Pancreas (tissue), 10 donors: Measurements from ENCODE around the gene UGT3A1. TPM values are rescaled to one million over a fixed set of nuclear protein-coding genes. Genes with fewer than 3 reads are reported as not detected.
"Not testable (repeated sequence)": the region's sequence is repeated elsewhere in the genome, so short reads cannot be mapped to it uniquely, and the experiment has no call there.

Experiments used
- ATAC-seq, 4 donors: fragments of 200-7000 bp; cut with Tn5 transposase; one replicate each; pipeline versions ENCODE4 v1.8.0 to v1.9.1; 2020; ENCODE audit warnings: mild to moderate bottlenecking in 4 of 4, moderate library complexity in 4 of 4
- DNase-seq, 6 donors: peaks; one replicate each; pipeline ENCODE4 v3.0.0-alpha.2; 2020
- FAIRE-seq: peaks from 2 replicates; lab custom pipeline; 2012; peaks lifted over from hg19 to GRCh38; lab: Jason Lieb, UNC
- H3K27ac ChIP-seq, 4 donors: fragments of 200-600 bp; sonication (generic); 1 replicate in 3 of 4; 2 replicates in 1 of 4; pipeline versions ENCODE4 v1.5.0 to v1.8.0; 2020
- H3K27me3 ChIP-seq, 4 donors: fragments of 200-600 bp; one replicate each; pipeline ENCODE4 v1.8.0; 2021
- H3K36me3 ChIP-seq, 3 donors: fragments of 200-600 bp; sonication (generic) in 1 of 3; one replicate each; pipeline versions ENCODE4 v1.5.0 to v1.8.0; 2020 to 2021
- H3K4me1 ChIP-seq, 3 donors: fragments of 200-600 bp; one replicate each; pipeline ENCODE4 v1.8.0; 2021
- H3K4me3 ChIP-seq, 4 donors: fragments of 200-600 bp; sonication (generic) in 2 of 4; one replicate each; pipeline versions ENCODE4 v1.5.0 to v1.8.0; 2020 to 2021
- H3K9me3 ChIP-seq, 4 donors: fragments of 200-600 bp; one replicate each; pipeline ENCODE4 v1.8.0; 2021
- WGBS, 2 donors: extraction: QIAGEN DNeasy Blood & Tissue Kit; methylation state at CpG; one replicate each; pipeline ENCODE4 v1.1.7; 2013; 5-methylcytosine and 5-hydroxymethylcytosine counted together
- intact Hi-C, 3 donors: fragments of 100-400 bp; cut with DNase I; formaldehyde crosslinking; loops; one replicate each; pipeline versions ENCODE4 v1.11.1 to v1.14.2; 2022
- polyA plus RNA-seq, 2 donors: library from polyadenylated mRNA; stranded (reverse); fragments of 200-250 nt; gene quantifications; one replicate each; pipeline ENCODE4 v1.2.3, GENCODE V29; 2013
- total RNA-seq, 6 donors: library from RNA; stranded (reverse); fragmentation: NEBNext Ultra II Directional in 4 of 6; extraction: Animal tissue kit (Norgen Biotek cat#: 25700) in 4 of 6; gene quantifications; one replicate each; pipeline versions ENCODE4 v1.2.1 to v1.2.4, GENCODE V29; 2021 to 2023
- TF ChIP-seq, protein P1 (sequence below), 4 donors: fragments of 200-600 bp; sonication (generic) in 3 of 4; IDR thresholded peaks; one replicate each; pipeline versions ENCODE4 v1.5.0 to v1.8.0; 2021; ENCODE audit warnings: antibody characterized with exemption in 4 of 4
- donor health status: healthy with polysubstance abuse.
- donor health status: DM: no; HTN: no; CAD: no; lungs with moderate emphysema.
- donor health status: DM: no; HTN: no; CAD: no.
- donor health status: control.
- donor health status: control.
- donor health status: Bipolar disorder and iron deficiency.
- donor health status: DM: yes; HTN: yes; CAD: no.
- donor health status: DM: no; HTN: no; CAD: no.
- donor health status: DM: no; HTN: no; CAD: no.
- donor health status: DM: yes; HTN: yes; CAD: no.

Gene UGT3A1
- total and polyA plus RNA-seq, 8 donors: not detected

DNA sequence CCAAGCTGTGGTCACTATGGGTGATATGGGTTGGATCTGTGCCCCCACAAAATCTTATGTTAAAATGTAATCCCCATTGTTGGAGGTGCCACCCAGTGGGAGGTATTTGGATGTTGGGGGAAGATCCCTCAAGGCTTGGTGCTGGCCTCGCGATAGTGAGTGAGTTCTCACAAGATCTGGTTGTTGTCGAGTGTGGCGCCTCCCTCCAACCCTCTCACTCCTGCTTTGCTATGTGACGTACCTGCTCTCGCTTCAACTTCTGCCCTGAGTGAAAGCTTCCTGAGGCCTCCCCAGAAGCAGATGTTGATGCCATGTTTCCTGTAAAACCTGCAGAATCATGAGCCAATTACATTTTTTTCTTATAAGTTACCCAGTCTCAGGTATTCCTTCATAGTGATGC lies 40.0 kb upstream of the UGT3A1 start:
- FAIRE-seq: no peak
- TF ChIP-seq, protein P1, sequence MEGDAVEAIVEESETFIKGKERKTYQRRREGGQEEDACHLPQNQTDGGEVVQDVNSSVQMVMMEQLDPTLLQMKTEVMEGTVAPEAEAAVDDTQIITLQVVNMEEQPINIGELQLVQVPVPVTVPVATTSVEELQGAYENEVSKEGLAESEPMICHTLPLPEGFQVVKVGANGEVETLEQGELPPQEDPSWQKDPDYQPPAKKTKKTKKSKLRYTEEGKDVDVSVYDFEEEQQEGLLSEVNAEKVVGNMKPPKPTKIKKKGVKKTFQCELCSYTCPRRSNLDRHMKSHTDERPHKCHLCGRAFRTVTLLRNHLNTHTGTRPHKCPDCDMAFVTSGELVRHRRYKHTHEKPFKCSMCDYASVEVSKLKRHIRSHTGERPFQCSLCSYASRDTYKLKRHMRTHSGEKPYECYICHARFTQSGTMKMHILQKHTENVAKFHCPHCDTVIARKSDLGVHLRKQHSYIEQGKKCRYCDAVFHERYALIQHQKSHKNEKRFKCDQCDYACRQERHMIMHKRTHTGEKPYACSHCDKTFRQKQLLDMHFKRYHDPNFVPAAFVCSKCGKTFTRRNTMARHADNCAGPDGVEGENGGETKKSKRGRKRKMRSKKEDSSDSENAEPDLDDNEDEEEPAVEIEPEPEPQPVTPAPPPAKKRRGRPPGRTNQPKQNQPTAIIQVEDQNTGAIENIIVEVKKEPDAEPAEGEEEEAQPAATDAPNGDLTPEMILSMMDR (IDR thresholded peaks at IDR 0.05): no peak
- 76 to 99% methylated on average over 6 of the region's 6 CpGs for WGBS, 2 donors

DNA sequence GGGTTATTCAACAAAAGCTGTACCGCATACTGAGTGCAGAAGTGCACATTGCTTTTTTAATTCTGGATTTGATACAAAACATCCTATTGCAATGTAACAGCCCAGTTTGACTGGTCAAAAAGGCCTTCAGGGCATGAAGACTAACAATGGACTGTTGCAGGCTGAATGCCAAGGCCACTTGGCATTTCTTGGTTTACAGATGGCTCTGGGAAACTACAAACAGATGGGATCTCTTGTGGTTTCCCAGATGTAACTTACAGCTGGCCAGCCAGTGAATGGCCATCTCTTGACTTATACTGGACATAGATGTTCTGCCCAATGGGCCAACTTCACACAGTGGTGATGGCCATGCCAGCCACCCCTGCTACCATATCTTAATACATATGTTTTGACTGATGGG lies 38.7 kb upstream of the UGT3A1 start:
- intact Hi-C loops: no loop called here
- Histone ChIP-seq H3K36me3 (no peaks in the 10 kb centered on the region), H3K9me3 (no peaks in the 10 kb centered on the region), H3K27me3 (no peaks in the 10 kb centered on the region), H3K27ac (no peak overlapping the region), H3K4me1 (no peaks in the 10 kb centered on the region), H3K4me3 (no peak overlapping the region)
- FAIRE-seq (no peak), DNase-seq (no peak), ATAC-seq (no peak)
- TF ChIP-seq, protein P1 (IDR thresholded peaks at IDR 0.05): no peak
- 97 to 98% methylated on average over 1 of the region's 1 CpG for WGBS, 2 donors

More for the DNA sequence above, 40.0 kb upstream of the UGT3A1 start:
- Histone ChIP-seq H3K4me3 (no peak overlapping the region), H3K9me3 (no peaks in the 10 kb centered on the region), H3K27ac (no peak overlapping the region), H3K36me3 (no peaks in the 10 kb centered on the region), H3K4me1 (no peaks in the 10 kb centered on the region), H3K27me3 (no peaks in the 10 kb centered on the region)
- DNase-seq (no peak), ATAC-seq (no peak)
- intact Hi-C loops: no loop called here

DNA sequence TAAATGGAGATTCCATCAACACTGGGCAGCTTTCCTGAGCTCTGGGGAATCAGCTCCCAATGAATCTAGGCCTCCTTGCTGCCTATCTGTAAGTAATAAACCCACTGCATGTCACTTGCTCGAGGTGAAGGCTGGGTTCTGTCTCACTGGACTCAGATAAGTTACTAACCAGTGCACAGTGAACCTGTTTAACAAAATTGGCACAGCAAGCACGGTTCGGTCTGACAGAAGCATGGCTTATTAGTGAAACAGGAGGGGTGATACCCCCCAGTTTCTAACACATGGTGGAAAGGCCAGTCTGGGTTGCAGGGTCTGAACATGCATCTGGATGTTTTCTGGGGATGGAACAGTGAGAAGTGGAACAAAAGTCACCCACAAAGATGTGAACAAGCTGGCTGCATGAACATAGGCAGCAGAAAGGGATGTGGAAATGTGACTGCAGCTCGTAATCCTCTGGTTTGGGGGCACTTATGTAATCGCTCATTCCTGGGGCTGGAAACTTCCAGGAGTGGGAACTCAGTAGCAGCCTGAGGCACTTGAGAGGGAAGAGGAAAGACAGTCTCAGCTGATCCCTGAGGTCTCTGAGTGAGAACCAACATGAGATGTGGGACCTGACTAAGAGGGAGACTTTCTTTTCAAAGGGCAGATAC lies 37.8 kb upstream of the UGT3A1 start:
- Histone ChIP-seq H3K36me3 (no peaks in the 10 kb centered on the region), H3K4me1 (no peaks in the 10 kb centered on the region), H3K27me3 (no peaks in the 10 kb centered on the region), H3K4me3 (no peak overlapping the region), H3K9me3 (no peaks in the 10 kb centered on the region), H3K27ac (no peak overlapping the region)
- intact Hi-C loops: no loop called here
- TF ChIP-seq, protein P1 (IDR thresholded peaks at IDR 0.05): no peak
- no peak for ATAC-seq
- FAIRE-seq: no peak
- no peak for DNase-seq
- 72 to 84% methylated on average over 5 of the region's 5 CpGs for WGBS, 2 donors

DNA sequence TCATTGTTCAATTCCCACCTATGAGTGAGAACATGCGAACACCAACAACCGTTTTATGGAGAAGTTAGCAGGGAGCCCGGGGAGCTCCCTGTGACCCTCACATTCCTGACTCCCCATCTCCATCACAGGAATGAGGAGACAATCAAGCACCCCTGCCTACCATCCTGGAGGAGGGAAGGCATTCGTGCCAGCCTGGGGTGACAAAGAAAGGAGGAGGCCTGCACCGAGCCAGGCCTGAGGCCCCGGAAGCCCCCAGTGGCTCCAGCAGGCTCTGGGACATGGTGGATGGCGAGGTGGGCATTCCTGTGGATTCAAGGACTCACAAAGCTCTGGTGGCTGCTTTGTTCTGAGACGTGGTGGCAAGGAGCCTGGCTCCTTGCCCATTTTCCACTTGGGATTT lies 36.5 kb upstream of the UGT3A1 start:
- Histone ChIP-seq H3K36me3 (no peaks in the 10 kb centered on the region), H3K9me3 (no peaks in the 10 kb centered on the region), H3K27me3 (no peaks in the 10 kb centered on the region), H3K4me1 (no peaks in the 10 kb centered on the region), H3K27ac (no peak overlapping the region), H3K4me3 (no peak overlapping the region)
- ATAC-seq: no peak
- no peak for DNase-seq
- intact Hi-C loops: no loop called here
- TF ChIP-seq, protein P1 (IDR thresholded peaks at IDR 0.05): no peak
- WGBS, 2 donors: 75 to 80% methylated on average over 8 of the region's 8 CpGs
- FAIRE-seq: no peak

DNA sequence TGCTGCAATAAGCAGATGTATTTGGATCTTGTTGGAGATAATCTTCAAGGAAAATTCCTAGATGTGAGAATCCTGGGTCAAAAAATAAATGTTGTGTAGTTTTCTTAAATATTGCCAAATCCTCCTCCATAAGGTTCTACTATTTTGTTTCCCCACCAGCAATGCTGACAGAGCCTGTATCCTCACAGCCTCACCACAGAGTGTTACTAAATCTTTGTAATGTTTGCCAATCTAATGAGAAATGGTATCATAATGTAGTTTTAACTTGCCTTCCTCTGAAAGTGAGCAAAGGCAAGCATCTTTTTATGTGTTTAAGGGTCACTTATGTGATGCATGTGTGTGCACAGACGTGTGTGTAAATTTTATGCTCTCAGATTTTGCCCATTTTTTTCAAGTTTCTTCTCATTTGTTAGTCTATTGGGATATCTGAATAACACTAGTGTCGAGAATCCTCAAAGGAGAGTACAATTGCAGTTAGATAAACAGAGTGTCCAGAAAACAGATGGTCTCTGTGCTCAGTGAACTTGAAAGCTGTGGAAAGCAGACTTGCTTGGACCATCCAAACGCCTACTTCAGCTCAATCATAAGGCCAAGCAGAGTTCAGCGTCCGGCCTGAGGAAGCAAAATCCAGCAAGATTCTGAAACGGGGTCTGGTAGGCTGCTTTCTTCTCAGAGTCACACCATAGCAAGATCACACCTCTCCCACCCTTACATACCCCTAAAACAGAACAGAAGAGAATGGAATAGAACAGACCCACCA lies 35.7 kb upstream of the UGT3A1 start:
- Histone ChIP-seq H3K27ac (no peak overlapping the region), H3K27me3 (no peaks in the 10 kb centered on the region), H3K9me3 (no peaks in the 10 kb centered on the region), H3K4me3 (no peak overlapping the region), H3K36me3 (no peaks in the 10 kb centered on the region), H3K4me1 (no peaks in the 10 kb centered on the region)
- intact Hi-C loops: no loop called here
- FAIRE-seq (no peak), ATAC-seq (peak in 1 of 4 donors; percentile 13), DNase-seq (no peak)
- TF ChIP-seq, protein P1 (IDR thresholded peaks at IDR 0.05): no peak
- WGBS, 2 donors: 61 to 69% methylated on average over 6 of the region's 6 CpGs

DNA sequence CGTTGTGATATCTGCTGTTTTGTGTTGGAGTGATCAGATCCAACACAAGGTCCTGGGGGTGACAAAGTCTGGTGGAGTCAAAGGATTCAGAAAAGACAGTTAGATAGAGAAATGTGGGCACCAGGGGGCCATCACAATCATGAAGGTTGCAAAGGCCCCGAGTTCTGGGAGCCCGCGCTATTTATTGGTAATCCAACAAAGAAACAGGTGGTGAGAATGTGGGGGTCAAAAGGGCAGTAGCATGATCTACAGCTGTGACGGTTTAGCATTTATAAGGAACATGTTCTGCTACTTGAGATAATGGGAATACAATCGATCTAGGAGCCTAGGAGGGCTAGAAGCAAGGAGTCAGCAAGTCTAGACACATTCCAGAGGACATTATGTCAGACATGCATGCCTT lies 31.1 kb upstream of the UGT3A1 start:
- DNase-seq, intact Hi-C loops, H3K4me3 ChIP-seq, H3K9me3 ChIP-seq, FAIRE-seq, H3K27ac ChIP-seq, ATAC-seq, H3K4me1 ChIP-seq, H3K27me3 ChIP-seq, H3K36me3 ChIP-seq: not testable (repeated sequence)
- WGBS, 2 donors: 73 to 77% methylated on average over 6 of the region's 6 CpGs

DNA sequence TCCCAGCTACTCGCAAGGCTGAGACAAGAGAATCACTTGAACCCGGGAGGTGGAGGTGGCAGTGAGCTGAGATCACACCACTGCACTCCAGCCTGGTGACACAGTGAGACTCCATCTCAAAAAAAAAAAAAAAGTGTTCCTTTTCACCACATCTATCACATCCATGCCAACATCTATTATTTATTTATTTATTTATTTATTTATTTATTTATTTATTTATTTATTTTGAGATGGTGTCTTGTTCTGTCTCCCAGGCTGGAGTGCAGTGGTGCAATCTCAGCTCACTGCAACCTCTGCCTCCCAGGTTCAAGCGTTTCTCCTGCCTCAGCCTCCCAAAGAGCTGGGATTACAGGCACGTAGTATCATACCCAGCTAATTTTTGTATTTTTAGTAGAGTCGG lies 28.4 kb upstream of the UGT3A1 start:
- ATAC-seq, H3K9me3 ChIP-seq, H3K4me1 ChIP-seq, H3K27ac ChIP-seq, DNase-seq, H3K27me3 ChIP-seq, H3K36me3 ChIP-seq, FAIRE-seq, intact Hi-C loops, H3K4me3 ChIP-seq: not testable (repeated sequence)
- 90 to 94% methylated on average over 5 of the region's 5 CpGs for WGBS, 2 donors
